Measurements from ENCODE around the gene RHEX. TPM values are rescaled to one million over a fixed set of nuclear protein-coding genes. Genes with fewer than 3 reads are reported as not detected.

RHEX gene
- total RNA-seq, 1 experiment from 2014 or later: not detected

DNA sequence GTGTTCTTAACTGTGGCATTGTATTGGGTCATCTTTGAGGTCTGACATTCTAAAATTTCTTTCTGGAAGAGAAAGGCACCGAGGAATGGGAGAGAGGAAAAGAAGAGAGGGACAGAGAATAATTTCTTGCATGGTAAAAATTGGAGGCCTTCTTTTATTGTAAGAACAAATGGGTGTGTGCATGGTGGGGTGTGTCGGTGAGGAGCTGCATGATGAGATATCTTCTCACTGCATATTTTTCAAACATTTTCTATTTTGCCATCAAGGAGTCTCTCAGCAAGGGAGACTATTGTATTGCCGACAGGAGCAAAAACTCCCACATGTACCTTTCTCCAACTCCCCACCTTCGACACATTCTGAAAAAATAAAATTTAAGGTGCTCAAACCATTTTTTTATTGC lies 22.8 kb upstream of the RHEX start (continued):
- TF ChIP-seq NR3C1 (CRISPR knock-in tag; conservative IDR thresholded peaks at IDR 0.05; ENCODE audit: low read depth) (no peak), RORB (CRISPR knock-in tag; IDR thresholded peaks at IDR 0.05) (no peak), ZNF317 (CRISPR knock-in tag; IDR thresholded peaks at IDR 0.05; ENCODE audit: borderline replicate concordance, low read depth) (no peak)

DNA sequence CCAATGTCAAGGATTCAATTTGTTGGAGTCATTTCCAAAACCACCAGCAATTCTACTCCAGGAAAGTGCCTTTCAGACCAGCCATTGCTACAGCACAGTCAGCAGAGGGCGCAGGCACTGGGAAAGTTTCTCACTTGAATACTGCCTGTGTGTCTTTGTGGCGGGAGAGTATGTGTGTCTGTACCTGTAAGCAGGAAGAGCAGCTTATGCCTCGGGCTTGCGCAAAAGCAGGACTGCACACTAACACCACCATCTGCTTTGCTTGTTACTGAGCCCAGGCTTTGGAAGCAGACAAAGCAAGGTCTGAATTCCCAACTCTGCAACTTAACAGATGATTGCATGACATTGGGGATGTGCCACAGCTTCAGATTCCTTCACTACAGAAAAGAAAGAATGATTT lies 22.3 kb upstream of the RHEX start:
- peak; percentile 76 for DNase-seq (ENCODE audit: low spot score)
- 0 out of 2 replicates have a peak, but pooled peaks have one; percentile 23 for TF ChIP-seq ETV6 (CRISPR knock-in tag; IDR thresholded peaks at IDR 0.05)
- TF ChIP-seq, protein P1, sequence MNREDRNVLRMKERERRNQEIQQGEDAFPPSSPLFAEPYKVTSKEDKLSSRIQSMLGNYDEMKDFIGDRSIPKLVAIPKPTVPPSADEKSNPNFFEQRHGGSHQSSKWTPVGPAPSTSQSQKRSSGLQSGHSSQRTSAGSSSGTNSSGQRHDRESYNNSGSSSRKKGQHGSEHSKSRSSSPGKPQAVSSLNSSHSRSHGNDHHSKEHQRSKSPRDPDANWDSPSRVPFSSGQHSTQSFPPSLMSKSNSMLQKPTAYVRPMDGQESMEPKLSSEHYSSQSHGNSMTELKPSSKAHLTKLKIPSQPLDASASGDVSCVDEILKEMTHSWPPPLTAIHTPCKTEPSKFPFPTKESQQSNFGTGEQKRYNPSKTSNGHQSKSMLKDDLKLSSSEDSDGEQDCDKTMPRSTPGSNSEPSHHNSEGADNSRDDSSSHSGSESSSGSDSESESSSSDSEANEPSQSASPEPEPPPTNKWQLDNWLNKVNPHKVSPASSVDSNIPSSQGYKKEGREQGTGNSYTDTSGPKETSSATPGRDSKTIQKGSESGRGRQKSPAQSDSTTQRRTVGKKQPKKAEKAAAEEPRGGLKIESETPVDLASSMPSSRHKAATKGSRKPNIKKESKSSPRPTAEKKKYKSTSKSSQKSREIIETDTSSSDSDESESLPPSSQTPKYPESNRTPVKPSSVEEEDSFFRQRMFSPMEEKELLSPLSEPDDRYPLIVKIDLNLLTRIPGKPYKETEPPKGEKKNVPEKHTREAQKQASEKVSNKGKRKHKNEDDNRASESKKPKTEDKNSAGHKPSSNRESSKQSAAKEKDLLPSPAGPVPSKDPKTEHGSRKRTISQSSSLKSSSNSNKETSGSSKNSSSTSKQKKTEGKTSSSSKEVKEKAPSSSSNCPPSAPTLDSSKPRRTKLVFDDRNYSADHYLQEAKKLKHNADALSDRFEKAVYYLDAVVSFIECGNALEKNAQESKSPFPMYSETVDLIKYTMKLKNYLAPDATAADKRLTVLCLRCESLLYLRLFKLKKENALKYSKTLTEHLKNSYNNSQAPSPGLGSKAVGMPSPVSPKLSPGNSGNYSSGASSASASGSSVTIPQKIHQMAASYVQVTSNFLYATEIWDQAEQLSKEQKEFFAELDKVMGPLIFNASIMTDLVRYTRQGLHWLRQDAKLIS (CRISPR knock-in tag; IDR thresholded peaks at IDR 0.05; ENCODE audit: borderline replicate concordance): no peak
- TF ChIP-seq, protein P2, sequence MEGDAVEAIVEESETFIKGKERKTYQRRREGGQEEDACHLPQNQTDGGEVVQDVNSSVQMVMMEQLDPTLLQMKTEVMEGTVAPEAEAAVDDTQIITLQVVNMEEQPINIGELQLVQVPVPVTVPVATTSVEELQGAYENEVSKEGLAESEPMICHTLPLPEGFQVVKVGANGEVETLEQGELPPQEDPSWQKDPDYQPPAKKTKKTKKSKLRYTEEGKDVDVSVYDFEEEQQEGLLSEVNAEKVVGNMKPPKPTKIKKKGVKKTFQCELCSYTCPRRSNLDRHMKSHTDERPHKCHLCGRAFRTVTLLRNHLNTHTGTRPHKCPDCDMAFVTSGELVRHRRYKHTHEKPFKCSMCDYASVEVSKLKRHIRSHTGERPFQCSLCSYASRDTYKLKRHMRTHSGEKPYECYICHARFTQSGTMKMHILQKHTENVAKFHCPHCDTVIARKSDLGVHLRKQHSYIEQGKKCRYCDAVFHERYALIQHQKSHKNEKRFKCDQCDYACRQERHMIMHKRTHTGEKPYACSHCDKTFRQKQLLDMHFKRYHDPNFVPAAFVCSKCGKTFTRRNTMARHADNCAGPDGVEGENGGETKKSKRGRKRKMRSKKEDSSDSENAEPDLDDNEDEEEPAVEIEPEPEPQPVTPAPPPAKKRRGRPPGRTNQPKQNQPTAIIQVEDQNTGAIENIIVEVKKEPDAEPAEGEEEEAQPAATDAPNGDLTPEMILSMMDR (IDR thresholded peaks at IDR 0.05): peak; percentile 33; the same call in 1 of the 2 replicates
- Mint-ChIP-seq H3K27ac (no peak overlapping the region), H3K4me3 (no peak overlapping the region), H3K36me3 (no peaks in the 10 kb centered on the region), H3K4me1 (peaks cover 6% of the 10 kb centered on the region), H3K9me3 (peaks cover 9% of the 10 kb centered on the region), H3K27me3 (ENCODE audit: low read depth) (no peaks in the 10 kb centered on the region)
- ATAC-seq: peak; percentile 99
- ChIA-PET POLR2A (interaction anchor here (1.0 kb wide), 1 partner anchor 77 kb away, joined by 3 read pairs; no protein-coding TSS in a partner anchor), CTCF (interaction anchor here (0.5 to 4.7 kb wide), 22 partner anchors 9 to 112 kb away, joined by 3 to 79 read pairs (median 5); partner anchors contain the start of gene AVPR1B)

DNA sequence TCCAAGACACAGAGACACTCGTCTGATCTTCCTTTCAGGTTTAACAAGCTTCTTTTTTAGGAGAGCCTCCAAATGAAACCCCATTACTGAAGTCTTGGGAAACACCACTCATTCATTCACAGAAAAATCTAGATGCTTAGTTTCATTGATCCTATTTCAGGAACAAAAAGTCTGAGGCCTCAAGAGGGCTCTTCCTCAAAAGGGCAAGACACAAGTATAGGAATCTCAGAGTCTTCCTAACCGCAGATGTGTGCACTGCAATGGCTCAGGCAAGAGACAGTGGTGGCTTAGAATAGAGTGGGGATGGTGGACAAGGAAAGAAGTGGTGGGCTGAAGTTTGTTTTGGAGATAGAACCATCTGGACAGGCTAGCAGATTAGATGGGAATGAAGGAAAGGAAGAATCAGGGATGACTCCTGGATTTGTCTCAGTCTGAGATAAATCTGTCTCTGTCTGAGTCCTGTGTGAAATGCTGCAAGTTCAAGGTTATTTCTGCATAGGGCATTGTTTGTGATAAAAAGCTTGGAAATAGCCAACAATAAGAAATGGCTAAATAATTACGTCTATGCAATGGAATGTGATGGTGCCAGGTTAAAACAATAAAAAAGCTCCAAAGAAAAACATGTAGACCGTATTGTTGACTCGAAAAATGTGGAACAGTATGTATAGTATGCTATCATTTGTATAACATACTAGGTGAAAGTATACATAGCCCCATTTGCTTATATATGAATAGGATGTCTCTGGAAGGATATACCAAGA lies 20.4 kb upstream of the RHEX start:
- DNase-seq (ENCODE audit: low spot score): no peak
- ATAC-seq: no peak
- Mint-ChIP-seq H3K27me3 (ENCODE audit: low read depth) (no peaks in the 10 kb centered on the region), H3K36me3 (no peaks in the 10 kb centered on the region), H3K4me1 (peaks cover 6% of the 10 kb centered on the region), H3K27ac (no peak overlapping the region), H3K4me3 (no peak overlapping the region), H3K9me3 (peaks cover 9% of the 10 kb centered on the region)
- POLR2A ChIA-PET: no interaction called here
- CTCF ChIA-PET: interaction anchor here (1.1 to 4.7 kb wide), 2 partner anchors 48 to 71 kb away, joined by 3 to 79 read pairs; no protein-coding TSS in a partner anchor
- no peak for TF ChIP-seq ZBTB21 (CRISPR knock-in tag; IDR thresholded peaks at IDR 0.05; ENCODE audit: borderline replicate concordance)
- TF ChIP-seq FOXP1 (CRISPR knock-in tag; IDR thresholded peaks at IDR 0.05; ENCODE audit: borderline replicate concordance): no peak
- no peak for TF ChIP-seq GABPB1 (CRISPR knock-in tag; IDR thresholded peaks at IDR 0.05)
- TF ChIP-seq, protein P3, sequence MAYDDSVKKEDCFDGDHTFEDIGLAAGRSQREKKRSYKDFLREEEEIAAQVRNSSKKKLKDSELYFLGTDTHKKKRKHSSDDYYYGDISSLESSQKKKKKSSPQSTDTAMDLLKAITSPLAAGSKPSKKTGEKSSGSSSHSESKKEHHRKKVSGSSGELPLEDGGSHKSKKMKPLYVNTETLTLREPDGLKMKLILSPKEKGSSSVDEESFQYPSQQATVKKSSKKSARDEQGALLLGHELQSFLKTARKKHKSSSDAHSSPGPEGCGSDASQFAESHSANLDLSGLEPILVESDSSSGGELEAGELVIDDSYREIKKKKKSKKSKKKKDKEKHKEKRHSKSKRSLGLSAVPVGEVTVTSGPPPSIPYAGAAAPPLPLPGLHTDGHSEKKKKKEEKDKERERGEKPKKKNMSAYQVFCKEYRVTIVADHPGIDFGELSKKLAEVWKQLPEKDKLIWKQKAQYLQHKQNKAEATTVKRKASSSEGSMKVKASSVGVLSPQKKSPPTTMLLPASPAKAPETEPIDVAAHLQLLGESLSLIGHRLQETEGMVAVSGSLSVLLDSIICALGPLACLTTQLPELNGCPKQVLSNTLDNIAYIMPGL (CRISPR knock-in tag; IDR thresholded peaks at IDR 0.05): no peak
- no peak for TF ChIP-seq TP53 (CRISPR knock-in tag; IDR thresholded peaks at IDR 0.05)
- no peak for TF ChIP-seq SOX15 (CRISPR knock-in tag; IDR thresholded peaks at IDR 0.05)
- no peak for TF ChIP-seq ESRRA (CRISPR knock-in tag; IDR thresholded peaks at IDR 0.05; ENCODE audit: borderline replicate concordance)
- TF ChIP-seq TCF7 (CRISPR knock-in tag; IDR thresholded peaks at IDR 0.05; ENCODE audit: low read depth): no peak
- TF ChIP-seq, protein P4, sequence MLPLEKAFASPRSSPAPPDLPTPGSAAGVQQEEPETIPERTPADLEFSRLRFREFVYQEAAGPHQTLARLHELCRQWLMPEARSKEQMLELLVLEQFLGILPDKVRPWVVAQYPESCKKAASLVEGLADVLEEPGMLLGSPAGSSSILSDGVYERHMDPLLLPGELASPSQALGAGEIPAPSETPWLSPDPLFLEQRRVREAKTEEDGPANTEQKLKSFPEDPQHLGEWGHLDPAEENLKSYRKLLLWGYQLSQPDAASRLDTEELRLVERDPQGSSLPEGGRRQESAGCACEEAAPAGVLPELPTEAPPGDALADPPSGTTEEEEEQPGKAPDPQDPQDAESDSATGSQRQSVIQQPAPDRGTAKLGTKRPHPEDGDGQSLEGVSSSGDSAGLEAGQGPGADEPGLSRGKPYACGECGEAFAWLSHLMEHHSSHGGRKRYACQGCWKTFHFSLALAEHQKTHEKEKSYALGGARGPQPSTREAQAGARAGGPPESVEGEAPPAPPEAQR (CRISPR knock-in tag; IDR thresholded peaks at IDR 0.05): no peak
- TF ChIP-seq, protein P5, sequence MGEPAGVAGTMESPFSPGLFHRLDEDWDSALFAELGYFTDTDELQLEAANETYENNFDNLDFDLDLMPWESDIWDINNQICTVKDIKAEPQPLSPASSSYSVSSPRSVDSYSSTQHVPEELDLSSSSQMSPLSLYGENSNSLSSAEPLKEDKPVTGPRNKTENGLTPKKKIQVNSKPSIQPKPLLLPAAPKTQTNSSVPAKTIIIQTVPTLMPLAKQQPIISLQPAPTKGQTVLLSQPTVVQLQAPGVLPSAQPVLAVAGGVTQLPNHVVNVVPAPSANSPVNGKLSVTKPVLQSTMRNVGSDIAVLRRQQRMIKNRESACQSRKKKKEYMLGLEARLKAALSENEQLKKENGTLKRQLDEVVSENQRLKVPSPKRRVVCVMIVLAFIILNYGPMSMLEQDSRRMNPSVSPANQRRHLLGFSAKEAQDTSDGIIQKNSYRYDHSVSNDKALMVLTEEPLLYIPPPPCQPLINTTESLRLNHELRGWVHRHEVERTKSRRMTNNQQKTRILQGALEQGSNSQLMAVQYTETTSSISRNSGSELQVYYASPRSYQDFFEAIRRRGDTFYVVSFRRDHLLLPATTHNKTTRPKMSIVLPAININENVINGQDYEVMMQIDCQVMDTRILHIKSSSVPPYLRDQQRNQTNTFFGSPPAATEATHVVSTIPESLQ (CRISPR knock-in tag; IDR thresholded peaks at IDR 0.05): no peak
- TF ChIP-seq, protein P6, sequence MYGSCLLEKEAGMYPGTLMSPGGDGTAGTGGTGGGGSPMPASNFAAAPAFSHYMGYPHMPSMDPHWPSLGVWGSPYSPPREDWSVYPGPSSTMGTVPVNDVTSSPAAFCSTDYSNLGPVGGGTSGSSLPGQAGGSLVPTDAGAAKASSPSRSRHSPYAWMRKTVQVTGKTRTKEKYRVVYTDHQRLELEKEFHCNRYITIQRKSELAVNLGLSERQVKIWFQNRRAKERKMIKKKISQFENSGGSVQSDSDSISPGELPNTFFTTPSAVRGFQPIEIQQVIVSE (CRISPR knock-in tag; IDR thresholded peaks at IDR 0.05; ENCODE audit: borderline replicate concordance): no peak
- no peak for TF ChIP-seq NFYB (CRISPR knock-in tag; conservative IDR thresholded peaks at IDR 0.05; ENCODE audit: low read depth)
- TF ChIP-seq, protein P7, sequence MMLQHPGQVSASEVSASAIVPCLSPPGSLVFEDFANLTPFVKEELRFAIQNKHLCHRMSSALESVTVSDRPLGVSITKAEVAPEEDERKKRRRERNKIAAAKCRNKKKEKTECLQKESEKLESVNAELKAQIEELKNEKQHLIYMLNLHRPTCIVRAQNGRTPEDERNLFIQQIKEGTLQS (CRISPR knock-in tag; conservative IDR thresholded peaks at IDR 0.05): no peak
- no peak for TF ChIP-seq ETV6 (CRISPR knock-in tag; IDR thresholded peaks at IDR 0.05)
- no peak for TF ChIP-seq MXD4 (CRISPR knock-in tag; IDR thresholded peaks at IDR 0.05; ENCODE audit: borderline replicate concordance)

Measured in WTC11 (cell line).